Measurements from ENCODE around the gene PEX14. TPM values are rescaled to one million over a fixed set of nuclear protein-coding genes. Genes with fewer than 3 reads are reported as not detected.
A peak's percentile ranks its signal among the peaks of the same experiment; 100 is the strongest.
"Not testable (repeated sequence)": the region's sequence is repeated elsewhere in the genome, so short reads cannot be mapped to it uniquely, and the experiment has no call there.

Gene PEX14
- total RNA-seq, 1 donor from 2014 or later = 47.6 TPM

DNA sequence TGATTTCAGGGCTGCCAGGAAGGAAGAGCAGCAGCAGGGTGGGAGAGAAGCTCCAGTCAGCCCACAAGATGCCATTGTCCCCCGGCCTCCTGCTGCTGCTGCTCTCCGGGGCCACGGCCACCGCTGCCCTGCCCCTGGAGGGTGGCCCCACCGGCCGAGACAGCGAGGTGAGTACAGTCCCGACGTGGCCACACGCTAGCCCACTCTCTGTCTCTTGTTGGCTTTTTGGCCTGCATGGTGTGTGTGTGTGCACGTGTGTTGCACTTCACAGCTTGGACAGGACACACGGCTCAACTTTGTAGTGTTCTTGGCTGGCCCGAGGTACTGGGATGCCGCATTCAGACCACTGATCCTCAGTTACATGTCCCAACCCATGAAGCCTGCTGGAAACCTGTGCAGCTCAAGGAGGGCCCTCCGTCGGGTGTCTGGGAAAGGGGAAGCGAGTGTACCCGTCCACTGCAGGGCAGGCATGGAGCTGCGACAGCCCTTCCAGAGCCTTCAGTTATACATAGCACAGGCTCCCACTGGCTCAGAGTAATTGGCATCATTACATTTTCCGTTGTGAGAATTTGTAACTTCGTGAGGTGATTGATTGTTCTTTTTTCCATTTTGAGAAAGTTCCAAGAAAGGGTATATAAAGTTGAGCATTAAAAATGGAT is 24.5 kb upstream of the PEX14 start:
- no peak for DNase-seq (ENCODE audit: low spot score)

DNA sequence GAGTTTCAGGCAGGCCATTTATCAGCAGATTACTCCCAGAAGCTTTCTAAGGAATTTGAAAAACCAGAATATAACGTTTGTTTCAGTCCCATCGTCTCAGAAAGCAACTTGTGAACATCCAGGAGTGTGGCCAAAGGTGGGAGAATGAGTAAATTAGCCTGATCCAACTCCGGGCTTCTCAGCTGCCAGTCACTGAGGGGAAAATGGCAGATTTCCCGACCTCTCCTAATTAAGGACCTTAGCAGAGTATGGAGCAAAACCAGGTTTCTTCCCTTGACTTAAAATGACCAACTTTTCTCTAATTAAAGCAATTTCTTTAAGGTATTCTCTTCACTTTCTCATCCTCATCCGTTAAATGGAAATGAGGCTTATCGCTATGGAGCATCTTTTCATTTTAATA is 23.9 kb upstream of the PEX14 start:
- DNase-seq (ENCODE audit: low spot score) = no peak

DNA sequence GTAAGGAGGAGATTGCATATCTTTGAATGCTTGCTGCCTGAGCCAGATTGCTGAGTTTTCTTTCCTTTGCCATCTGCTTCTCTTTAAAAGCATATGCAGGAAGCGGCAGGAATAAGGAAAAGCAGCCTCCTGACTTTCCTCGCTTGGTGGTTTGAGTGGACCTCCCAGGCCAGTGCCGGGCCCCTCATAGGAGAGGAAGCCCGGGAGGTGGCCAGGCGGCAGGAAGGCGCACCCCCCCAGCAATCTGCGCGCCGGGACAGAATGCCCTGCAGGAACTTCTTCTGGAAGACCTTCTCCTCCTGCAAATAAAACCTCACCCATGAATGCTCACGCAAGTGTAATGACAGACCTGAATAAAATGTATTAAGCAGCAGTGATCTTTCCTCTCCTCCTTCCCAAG is 23.5 kb upstream of the PEX14 start:
- no peak for DNase-seq (ENCODE audit: low spot score)

DNA sequence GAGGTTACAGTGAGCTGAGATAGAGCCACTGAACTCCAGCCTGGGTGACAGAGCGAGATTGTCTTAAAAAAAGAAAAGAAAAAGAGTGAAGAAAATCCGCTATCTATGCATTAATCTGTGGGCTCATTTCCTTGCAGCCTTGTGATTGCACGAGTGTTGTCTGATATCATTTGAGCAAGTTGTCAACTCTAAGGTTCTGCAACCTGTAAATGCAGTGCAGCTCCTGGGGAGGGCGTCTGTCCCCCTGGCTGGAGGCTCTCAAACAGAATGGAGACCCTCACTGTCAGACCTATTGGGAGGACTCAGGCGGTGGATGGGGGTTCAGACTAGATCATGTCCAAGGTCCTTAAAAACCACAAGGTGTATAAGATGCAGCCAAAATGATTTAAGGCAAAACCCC is 18.7 kb upstream of the PEX14 start:
- DNase-seq (ENCODE audit: low spot score) = no peak

DNA sequence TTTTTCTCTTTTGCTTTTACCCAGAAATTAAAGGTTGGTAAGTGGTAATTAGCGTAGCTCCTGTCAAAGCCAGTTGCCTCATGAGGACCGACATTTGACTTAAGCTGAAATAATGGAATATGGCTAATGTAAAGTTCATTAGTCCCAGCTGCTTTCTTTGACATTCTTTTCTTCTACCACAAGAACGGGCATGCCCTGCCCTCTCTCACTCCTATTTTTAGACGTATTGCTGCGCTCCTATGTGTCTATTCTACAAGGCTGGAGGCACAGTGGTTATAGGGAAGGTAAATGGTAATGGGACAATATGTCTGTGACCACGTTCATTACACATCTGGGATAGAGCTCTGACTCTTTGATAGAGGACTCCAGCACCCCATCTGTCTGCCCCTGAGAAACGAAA is 18.1 kb upstream of the PEX14 start:
- DNase-seq (ENCODE audit: low spot score) = no peak

DNA sequence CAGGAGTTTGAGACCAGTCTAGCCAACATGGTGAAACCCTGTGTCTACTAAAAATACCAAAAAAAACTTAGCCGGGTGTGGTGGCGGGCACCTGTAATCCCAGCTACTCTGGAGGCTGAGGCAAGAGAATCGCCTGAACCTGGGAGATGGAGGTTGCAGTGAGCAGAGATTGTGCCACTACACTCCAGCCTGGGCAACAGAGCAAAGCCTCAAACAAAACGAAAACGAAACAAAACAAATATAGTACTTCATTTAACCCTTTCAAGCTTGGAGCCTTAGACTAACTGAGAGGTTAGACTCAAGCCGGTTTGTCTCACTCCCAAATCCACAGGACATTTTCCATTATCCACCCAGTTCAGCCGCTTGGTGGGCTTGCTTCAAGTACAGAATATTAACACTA is 17.3 kb upstream of the PEX14 start:
- not testable (repeated sequence) for DNase-seq (ENCODE audit: low spot score)

DNA sequence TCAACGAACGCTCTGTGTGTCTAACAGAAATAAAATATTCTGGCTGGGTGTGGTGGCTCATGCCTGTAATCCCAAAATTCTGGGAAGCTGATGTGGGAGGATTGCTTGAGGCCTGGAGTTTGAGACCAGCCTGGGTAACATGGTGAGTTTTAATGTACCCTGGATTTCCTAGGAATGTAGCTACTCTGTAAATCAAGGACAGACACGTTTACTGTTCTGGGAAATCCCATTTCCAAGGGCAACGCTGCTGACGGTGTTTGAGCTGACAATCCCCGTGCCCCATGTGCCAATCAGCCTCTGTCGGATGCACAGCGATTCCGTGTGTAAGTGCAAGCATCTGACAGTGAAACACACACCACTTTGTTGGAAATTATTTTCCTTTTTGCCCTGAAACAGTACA is 16.9 kb upstream of the PEX14 start:
- no peak for DNase-seq (ENCODE audit: low spot score)

DNA sequence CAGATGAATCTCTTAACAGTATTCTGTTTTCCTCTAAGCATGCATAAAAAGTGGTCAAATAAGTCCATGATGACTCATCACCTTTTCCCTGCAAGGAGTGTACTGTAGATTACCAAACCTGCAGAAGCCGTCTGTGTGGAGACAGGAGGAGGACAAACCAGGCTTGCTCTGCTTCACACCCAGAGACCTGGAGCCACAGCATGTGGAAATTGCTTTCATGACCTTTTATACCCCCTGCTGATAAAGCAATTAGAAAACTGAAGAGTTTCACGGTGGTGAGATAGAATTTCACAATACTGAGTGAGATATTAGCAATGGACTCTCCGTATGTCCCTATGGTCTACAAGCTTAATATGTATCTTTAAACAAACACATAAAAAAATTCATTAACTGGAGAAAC is 15.6 kb upstream of the PEX14 start:
- no peak for DNase-seq (ENCODE audit: low spot score)

DNA sequence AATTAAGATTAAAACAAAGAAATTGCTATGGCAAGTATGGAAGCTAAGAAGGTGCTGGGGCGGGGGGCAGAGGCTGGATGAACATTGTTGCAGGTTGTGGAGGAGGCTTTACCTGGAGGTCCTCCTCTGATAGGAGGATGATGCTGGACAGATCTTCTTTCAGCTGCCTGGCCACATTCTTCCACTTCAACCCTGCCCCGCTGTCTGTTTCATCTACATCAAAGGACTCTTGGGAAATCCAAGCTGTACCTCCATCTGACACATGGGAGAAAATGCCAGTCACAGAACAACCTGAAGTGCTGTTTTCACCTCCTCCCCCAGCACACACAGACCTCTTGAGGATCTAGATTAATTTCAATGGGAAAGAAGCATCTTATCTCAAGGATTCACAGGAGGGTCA is 7.7 kb upstream of the PEX14 start:
- DNase-seq (ENCODE audit: low spot score) = no peak

DNA sequence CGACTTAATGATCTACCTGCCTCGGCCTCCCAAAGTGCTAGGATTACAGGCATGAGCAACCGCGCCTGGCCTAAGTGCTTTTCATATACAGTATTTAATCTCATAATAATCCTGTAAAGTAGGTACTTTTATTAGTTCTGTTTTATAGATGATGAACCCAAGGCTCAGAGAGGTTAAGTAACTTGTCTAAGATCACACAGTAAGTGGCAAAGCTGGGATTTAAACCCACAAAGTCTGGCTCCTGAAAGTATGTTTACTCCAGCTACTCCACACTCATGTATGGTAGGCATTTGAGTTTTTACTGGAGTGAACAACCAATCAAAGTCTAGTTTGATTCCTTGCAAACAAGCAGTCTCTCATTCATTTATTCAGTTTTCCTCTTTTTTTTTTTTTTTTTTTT is 4.7 kb upstream of the PEX14 start:
- no peak for DNase-seq (ENCODE audit: low spot score)

DNA sequence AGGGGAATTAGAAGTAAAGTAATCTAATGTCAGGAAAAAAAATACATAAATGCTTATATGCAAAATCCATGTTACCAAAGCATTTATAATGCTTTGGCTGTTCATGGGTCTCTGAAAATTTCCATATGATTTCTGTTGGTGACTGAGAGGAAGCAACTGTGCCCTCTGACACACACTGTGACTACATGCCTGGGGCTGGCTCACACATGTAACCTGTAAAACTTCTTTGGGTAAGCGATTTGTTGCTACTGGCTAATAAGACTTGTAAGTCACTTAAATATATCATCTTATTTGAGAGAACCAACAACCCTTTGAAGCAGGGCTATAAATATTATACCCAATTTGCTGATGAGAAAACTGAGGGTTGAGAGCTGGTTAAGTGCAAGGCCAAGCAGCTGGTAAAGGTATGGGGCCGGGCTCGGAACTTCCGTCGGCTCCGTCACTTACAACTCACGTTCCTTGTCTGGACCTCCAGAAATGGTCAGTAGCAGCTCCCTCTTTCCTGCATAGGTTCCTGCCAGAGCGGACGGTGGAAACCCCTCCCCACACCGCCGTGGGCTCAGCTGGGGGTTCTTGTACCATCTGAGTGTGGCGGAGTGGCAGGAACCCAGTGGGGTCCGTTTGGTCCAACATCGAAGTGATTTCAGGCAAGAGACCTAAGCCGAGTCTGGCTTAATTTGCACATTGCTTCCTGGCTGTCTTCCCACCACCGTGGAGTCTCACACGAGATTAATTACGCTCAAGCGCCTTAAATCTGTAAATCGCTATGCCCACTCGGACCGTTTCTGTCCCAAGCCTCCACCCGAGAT is 3.1 kb upstream of the PEX14 start:
- no peak for DNase-seq (ENCODE audit: low spot score)

DNA sequence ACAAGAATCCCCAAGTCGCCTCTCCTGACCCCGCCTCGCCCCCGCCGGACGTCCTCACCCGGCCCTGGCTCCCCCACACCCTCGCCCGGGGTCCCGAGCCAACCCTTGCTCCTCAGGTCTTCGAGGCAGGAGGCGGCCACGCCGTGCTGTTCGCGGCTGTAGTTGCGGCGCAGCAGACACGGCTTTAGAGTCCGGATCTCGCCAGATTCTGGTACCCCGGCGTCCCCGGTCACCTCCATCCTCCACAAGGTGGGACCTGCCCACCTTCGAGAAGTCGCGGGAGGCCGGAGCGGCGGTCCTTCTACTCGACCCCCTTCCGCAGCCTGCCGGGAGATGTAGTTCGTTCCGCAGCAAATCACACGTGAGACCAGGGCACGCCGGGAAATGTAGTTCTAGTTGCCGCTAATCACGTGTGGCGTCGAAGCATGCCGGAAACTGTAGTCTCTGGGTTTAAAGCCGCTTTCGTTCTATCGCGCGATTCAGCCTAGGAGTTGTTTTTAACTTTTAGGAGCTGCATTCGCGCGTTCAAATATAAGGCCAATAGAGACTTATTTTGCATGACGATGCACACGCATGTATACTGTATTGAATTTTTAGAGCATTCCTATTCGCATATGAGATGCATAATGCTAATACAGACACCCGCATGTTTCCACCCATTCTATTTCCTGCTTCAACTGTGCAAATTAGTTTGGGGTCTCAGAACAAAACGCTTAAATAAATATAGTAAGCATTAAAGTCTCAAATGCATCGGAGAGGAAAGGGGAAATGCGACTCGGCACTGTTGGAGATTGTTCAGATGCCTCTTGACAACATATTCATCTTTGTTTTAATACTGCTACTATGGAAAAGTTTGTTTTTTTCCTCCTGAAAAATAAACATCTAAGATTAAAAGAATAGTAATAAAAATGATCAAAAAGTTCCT is 2.3 kb upstream of the PEX14 start, which contains the start of gene DFFA:
Gene DFFA, minus strand, starts transcription at position 310 of the 925 bp plus-strand sequence. Its CDS starts 71 bp downstream, at position 239.
- DNase-seq (ENCODE audit: low spot score) = peak; percentile 95

DNA sequence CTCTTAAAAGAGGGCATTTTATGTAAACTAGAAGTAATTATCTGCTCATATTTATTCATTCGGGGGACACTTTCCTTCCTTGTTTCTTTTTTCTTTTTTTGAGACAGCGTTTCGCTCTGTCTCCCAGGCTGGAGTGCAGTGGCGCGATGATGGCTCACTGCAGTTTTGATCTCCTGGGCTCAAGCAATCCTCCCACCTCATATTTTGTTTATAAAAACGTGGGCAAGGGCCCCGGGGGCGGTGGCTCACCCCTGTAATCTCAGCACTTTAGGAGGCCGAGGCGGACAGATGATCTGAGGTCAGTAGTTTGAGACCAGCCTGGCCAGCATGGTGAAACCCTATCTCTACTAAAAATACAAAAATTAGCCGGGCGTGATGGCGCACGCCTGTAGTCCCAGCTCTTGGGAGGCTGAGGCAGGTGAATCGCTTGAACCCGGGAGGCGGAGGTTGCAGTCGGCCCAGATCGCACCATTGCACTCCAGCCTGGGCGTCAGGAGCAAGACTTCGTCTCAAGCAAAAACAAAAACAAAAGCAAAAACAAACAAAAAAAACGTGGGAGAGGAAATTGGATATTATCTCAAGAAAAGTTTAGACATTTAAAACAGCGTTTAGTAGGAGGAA is 1.5 kb upstream of the PEX14 start:
- DNase-seq (ENCODE audit: low spot score) = no peak

DNA sequence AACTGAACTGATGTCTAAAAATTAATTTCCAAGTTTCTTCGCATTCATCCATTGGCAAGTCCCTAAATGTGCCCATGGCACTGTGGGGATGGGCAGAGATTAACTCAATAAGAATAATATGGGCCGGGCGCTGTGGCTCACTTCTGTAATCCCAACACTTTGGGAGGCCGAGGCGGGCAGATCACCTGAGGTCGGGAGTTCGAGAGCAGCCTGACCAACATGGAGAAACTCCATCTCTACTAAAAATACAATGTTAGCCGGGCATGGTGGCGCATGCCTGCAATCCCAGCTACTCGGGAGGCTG is 489 bp upstream of the PEX14 start:
- not testable (repeated sequence) for DNase-seq (ENCODE audit: low spot score)

DNA sequence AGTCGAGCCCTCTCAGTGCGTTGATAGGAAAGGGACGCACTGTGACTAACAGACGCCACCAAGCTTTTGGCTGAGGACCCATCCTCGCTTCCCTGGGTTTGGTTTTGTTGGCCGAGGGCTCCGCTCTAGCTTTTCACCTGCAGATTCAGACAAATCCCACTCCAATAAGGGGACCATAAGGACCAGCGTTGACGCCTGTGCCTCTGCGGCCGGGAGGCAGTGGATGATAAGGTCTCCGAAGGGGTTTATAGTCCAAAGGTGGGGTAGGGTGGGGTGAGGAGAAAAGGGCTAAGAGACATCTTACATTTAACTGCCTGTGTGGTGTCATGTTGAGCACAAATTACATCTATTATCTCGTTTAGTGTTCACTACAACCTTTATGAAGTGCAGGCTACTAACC is 760 bp downstream of the PEX14 start:
- no peak for DNase-seq (ENCODE audit: low spot score)

DNA sequence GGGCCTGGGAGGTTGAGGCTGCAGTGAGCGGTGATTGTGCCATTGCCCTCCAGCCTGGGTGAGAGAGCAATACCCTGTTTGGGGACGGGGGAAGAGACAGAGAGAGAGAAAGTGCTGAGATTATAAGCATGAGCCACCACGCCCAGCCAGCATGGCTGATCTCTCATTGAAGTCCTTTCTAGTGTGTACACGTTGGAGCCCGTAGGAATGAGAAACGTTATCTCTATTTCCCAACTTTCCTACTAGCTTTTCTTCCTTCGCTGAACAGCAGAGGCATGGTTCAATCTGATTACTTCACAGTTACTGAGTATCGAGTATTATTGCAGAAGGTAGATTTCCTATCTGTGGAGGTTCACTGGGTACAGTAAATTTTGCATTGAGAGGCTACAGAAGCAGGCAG is 4.5 kb downstream of the PEX14 start:
- DNase-seq (ENCODE audit: low spot score) = no peak

DNA sequence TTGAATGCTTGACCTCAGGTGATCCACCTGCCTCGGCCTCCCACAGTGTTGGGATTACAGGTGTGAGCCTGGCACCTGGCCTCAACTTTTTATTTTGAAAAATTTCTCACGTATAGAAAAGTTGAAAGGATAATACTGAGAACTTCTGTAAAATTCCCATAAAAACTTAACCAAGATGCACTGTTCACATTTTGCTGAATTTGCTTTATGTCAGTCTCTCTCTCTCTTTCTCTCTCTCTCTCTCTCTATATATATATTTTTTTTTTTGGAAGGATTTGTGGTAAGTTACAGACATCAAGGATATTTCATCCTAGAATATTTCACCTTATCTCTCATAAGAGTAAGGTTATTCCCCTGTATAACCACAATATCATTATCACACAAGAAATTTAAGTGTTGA is 5.9 kb downstream of the PEX14 start:
- DNase-seq (ENCODE audit: low spot score) = no peak

DNA sequence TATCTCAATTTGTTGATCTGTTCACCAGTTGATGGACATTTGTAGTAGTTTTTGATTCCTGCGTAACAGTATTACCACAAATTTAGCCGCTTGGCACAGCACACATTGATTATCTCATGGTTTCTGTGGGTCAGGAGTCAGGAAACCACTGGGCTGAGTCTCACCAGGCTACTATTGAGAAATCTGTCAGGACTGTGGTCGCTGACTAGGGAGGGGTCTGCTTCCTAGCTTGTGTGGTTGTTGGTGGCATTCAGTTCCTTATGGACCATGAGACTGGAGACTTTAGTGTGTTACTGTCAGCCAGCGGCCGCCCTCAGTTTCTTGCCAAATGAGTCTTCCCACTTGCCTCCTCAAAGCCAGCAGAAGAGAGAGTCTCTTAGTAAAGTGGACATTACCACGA is 9.8 kb downstream of the PEX14 start:
- no peak for DNase-seq (ENCODE audit: low spot score)

DNA sequence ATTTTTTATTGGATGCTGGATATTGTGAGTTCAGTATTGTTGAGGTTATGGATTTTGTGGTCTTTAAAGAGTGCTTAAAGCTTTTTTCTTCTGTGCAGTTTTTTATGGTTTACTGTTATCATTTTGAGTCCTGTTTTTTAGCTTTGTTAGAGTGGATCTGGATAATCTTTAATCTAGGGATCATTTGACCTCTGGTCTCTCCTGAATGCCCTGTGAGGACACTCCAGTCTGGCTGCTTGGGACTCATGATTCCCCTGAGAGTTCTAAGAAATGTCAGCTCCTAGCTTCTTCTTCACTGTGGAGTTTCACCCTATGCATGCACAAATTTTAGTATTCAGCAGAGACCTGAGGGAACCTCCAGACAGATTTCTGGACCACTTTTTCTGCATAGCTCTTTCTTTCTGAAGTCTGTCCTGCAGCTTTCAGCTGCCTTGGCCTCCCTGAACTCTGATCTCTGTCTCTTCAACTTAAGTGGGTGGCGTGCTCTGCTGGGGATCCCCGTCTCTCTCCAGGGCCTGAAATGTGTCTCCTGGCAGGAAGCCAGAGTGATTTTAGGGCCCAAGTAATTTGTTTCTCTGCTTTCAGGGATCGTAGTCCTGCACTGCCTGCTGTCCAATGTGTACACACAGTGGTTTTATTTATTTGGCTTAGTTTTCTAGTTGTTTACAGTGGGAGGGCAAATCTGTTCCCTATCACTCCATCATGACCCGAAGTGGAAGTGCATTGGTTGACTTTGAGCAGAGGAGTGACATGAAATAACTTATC is 14.7 kb downstream of the PEX14 start:
- no peak for DNase-seq (ENCODE audit: low spot score)

DNA sequence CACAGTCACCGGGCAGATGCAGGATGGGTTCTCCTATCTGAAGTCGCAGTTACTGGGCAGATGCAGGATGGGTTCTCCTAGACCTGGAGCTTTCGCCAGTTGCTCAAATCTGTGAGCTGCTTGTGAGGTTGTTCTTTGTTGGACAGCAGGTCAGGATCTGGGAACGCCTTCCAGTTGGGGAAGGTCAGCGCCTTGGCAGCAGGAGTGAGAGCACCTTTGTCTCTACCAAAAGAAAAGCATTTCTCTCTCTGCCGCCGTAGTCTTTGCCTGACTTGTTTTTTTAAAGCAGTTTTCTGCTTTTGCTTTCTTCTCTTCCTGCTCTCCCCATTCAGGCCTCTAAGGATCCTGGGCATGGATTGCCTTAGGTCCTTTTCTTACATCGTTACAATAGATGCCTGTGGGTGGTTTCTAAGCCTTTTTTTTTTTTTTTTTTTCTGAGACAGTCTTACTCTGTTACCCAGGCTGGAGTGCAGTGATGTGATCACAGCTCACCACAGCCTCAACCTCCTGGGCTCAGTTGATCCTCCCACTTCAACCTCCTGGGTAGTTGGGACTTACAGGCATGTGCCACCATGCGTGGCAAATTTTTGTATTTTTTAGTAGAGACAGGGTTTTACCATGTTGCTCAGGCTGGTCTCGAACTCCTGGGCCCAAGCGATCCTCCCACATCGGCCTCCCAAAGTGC is 15.7 kb downstream of the PEX14 start:
- DNase-seq (ENCODE audit: low spot score) = no peak

DNA sequence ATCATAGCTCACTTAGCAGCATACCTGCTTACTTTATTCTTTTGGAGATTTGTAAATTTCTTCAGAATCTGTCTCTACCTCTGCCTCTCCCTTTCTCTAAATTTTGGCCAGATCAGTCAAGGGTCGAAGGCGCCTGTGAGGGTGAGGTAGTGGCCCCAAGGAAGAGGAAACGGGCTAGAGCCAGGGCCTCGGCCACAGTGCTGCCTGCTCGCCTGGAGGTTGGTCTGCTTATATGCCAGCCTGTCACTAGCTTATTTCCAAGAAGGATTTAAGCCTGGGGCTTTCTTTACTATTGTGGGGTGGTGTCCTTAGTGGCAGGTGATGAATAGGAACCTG is 19.6 kb downstream of the PEX14 start:
- DNase-seq (ENCODE audit: low spot score) = no peak
